HEK293 (cell line): Measurements from ENCODE around the gene TAS2R46.

Experiments used
- TCF7L2 ChIP-seq: IDR thresholded peaks from 2 replicates; pipeline ENCODE4 v1.6.1; 2011; ENCODE audit warnings: low read depth, mild to moderate bottlenecking, inconsistent platforms, low read length, moderate library complexity, borderline replicate concordance
- ZNF510 ChIP-seq: fragments of 450-650 bp; formaldehyde crosslinking; IDR thresholded peaks from 2 replicates; pipeline ENCODE4 v1.5.1; 2018; ENCODE audit warnings: mild to moderate bottlenecking, missing genetic modification characterization, missing biosample characterization; ENCODE audit not compliant: insufficient replicate concordance
- TF ChIP-seq, protein P1 (sequence below): fragments of 450-650 bp; formaldehyde crosslinking; IDR thresholded peaks from 2 replicates; pipeline ENCODE4 v1.5.1; 2016; ENCODE audit warnings: missing biosample characterization, missing genetic modification characterization

DNA sequence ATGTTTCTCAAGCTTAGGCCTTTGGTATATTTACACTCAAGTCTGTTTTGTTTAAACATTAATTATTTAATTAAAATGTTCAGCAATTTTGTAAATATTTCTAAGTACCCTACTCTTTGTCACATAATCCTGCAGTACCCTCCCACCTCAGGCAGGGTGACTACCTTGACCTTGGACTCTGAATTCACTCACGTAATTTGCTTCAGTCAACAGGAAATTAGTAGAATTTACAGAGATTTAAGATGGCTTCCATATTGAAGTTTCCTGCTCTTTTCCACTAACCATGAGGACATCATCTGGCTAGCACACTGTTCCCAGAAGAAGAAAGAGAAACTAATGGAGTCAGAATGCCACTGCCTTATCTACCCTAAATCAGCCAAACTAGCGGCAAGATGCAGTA lies 38.7 kb downstream of the TAS2R46 start:
- TF ChIP-seq, protein P1, sequence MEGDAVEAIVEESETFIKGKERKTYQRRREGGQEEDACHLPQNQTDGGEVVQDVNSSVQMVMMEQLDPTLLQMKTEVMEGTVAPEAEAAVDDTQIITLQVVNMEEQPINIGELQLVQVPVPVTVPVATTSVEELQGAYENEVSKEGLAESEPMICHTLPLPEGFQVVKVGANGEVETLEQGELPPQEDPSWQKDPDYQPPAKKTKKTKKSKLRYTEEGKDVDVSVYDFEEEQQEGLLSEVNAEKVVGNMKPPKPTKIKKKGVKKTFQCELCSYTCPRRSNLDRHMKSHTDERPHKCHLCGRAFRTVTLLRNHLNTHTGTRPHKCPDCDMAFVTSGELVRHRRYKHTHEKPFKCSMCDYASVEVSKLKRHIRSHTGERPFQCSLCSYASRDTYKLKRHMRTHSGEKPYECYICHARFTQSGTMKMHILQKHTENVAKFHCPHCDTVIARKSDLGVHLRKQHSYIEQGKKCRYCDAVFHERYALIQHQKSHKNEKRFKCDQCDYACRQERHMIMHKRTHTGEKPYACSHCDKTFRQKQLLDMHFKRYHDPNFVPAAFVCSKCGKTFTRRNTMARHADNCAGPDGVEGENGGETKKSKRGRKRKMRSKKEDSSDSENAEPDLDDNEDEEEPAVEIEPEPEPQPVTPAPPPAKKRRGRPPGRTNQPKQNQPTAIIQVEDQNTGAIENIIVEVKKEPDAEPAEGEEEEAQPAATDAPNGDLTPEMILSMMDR (tag by site-specific recombination), result no peak
- TF ChIP-seq TCF7L2, result no peak
- no peak for TF ChIP-seq ZNF510
